Measurements from ENCODE around the gene SFTPD.
"Not testable (repeated sequence)": the region's sequence is repeated elsewhere in the genome, so short reads cannot be mapped to it uniquely, and the experiment has no call there.

The SFTPD gene

GRCh38 chr10:79925614-79926013 lies 23.3 kb downstream of the SFTPD start:
- H3K4me3 Mint-ChIP-seq: no peak overlapping the region

GRCh38 chr10:79923669-79924068 lies 25.2 kb downstream of the SFTPD start:
- H3K9me3 Mint-ChIP-seq: peaks cover 5% of the 10 kb centered on the region in 2 donors
- peaks cover 1 to 8% of the 10 kb centered on the region in 2 donors for H3K36me3 Mint-ChIP-seq
- DNase-seq (no peak), ATAC-seq (replicated peaks) (no peak)
- H3K27ac Mint-ChIP-seq: no peak overlapping the region
- no peaks in the 10 kb centered on the region for H3K4me1 Mint-ChIP-seq
- H3K27me3 Mint-ChIP-seq: peaks cover 0 to 7% of the 10 kb centered on the region in 2 donors
- no peak overlapping the region for H3K4me3 Mint-ChIP-seq

More at GRCh38 chr10:79925614-79926013, 23.3 kb downstream of the SFTPD start:
- Mint-ChIP-seq H3K9me3 (peaks cover 5% of the 10 kb centered on the region in 2 donors), H3K4me1 (peaks cover 6 to 7% of the 10 kb centered on the region in 2 donors), H3K27me3 (peaks cover 13 to 20% of the 10 kb centered on the region in 2 donors), H3K36me3 (peaks cover 1 to 8% of the 10 kb centered on the region in 2 donors), H3K27ac (peak overlapping the region; percentile 20)
- ATAC-seq (replicated peaks) (no peak), DNase-seq (no peak)

- Mint-ChIP-seq H3K27ac (no peak overlapping the region), H3K4me3 (no peak overlapping the region), H3K27me3 (peaks cover 0 to 7% of the 10 kb centered on the region in 2 donors), H3K4me1 (peaks cover 0 to 3% of the 10 kb centered on the region in 2 donors), H3K9me3 (peaks cover 5% of the 10 kb centered on the region in 2 donors), H3K36me3 (peaks cover 1 to 8% of the 10 kb centered on the region in 2 donors)
- ATAC-seq (replicated peaks) (no peak), DNase-seq (no peak)
Measured at GRCh38 chr10:79923145-79923544, 25.8 kb downstream of the SFTPD start.

GRCh38 chr10:79922011-79922412 lies 26.9 kb downstream of the SFTPD start:
- H3K36me3 Mint-ChIP-seq; DNase-seq; H3K4me1 Mint-ChIP-seq; H3K27ac Mint-ChIP-seq; H3K4me3 Mint-ChIP-seq; H3K27me3 Mint-ChIP-seq; ATAC-seq (replicated peaks); H3K9me3 Mint-ChIP-seq: not testable (repeated sequence)

- not testable (repeated sequence) for H3K4me3 Mint-ChIP-seq; H3K27ac Mint-ChIP-seq; H3K4me1 Mint-ChIP-seq; H3K36me3 Mint-ChIP-seq; H3K9me3 Mint-ChIP-seq; H3K27me3 Mint-ChIP-seq; DNase-seq; ATAC-seq (replicated peaks)
Measured at GRCh38 chr10:79915838-79916237, 33.1 kb downstream of the SFTPD start.

- H3K9me3 Mint-ChIP-seq; DNase-seq; H3K4me1 Mint-ChIP-seq; H3K4me3 Mint-ChIP-seq; H3K36me3 Mint-ChIP-seq; ATAC-seq (replicated peaks); H3K27ac Mint-ChIP-seq: not testable (repeated sequence)
- peaks cover 2 to 13% of the 10 kb centered on the region in 2 donors for H3K27me3 Mint-ChIP-seq
Measured at GRCh38 chr10:79914512-79914911, 34.4 kb downstream of the SFTPD start.

- Mint-ChIP-seq H3K4me1 (no peaks in the 10 kb centered on the region), H3K27me3 (peaks cover 17 to 23% of the 10 kb centered on the region in 2 donors), H3K9me3 (no peaks in the 10 kb centered on the region), H3K27ac (no peak overlapping the region), H3K36me3 (no peaks in the 10 kb centered on the region), H3K4me3 (no peak overlapping the region)
- ATAC-seq (replicated peaks) (no peak), DNase-seq (no peak)
Measured at GRCh38 chr10:79910836-79911235, 38.1 kb downstream of the SFTPD start.

GRCh38 chr10:79910344-79910743 lies 38.6 kb downstream of the SFTPD start:
- no peak for DNase-seq
- ATAC-seq (replicated peaks): no peak
- Mint-ChIP-seq H3K9me3 (no peaks in the 10 kb centered on the region), H3K36me3 (no peaks in the 10 kb centered on the region), H3K4me1 (peaks cover 2 to 3% of the 10 kb centered on the region in 2 donors), H3K4me3 (no peak overlapping the region), H3K27me3 (peaks cover 21 to 26% of the 10 kb centered on the region in 2 donors), H3K27ac (no peak overlapping the region)

GRCh38 chr10:79905322-79906314 lies 43.3 kb downstream of the SFTPD start:
- H3K4me1 Mint-ChIP-seq: peaks cover 8 to 13% of the 10 kb centered on the region in 2 donors
- H3K9me3 Mint-ChIP-seq: no peaks in the 10 kb centered on the region
- DNase-seq: no peak
- peak; percentile 53 to 60 for ATAC-seq (replicated peaks)
- no peaks in the 10 kb centered on the region for H3K36me3 Mint-ChIP-seq
- no peak overlapping the region for H3K27ac Mint-ChIP-seq
- H3K4me3 Mint-ChIP-seq: peak overlapping the region; percentile 87 to 91
- H3K27me3 Mint-ChIP-seq: peaks cover 50 to 52% of the 10 kb centered on the region in 2 donors

- H3K9me3 Mint-ChIP-seq: no peaks in the 10 kb centered on the region
- H3K4me3 Mint-ChIP-seq: peak overlapping the region; percentile 87 to 91
- H3K36me3 Mint-ChIP-seq: no peaks in the 10 kb centered on the region
- H3K4me1 Mint-ChIP-seq: peaks cover 8 to 13% of the 10 kb centered on the region in 2 donors
- ATAC-seq (replicated peaks) (peak; percentile 86 to 88), DNase-seq (peak; percentile 22)
- H3K27me3 Mint-ChIP-seq: peaks cover 52 to 53% of the 10 kb centered on the region in 2 donors
- H3K27ac Mint-ChIP-seq: peak overlapping the region; percentile 75
Measured at GRCh38 chr10:79904671-79905321, 44.1 kb downstream of the SFTPD start.

GRCh38 chr10:79901571-79901970 lies 47.3 kb downstream of the SFTPD start:
- not testable (repeated sequence) for ATAC-seq (replicated peaks); H3K4me3 Mint-ChIP-seq; H3K27ac Mint-ChIP-seq; H3K9me3 Mint-ChIP-seq; H3K36me3 Mint-ChIP-seq; DNase-seq
- peaks cover 8 to 13% of the 10 kb centered on the region in 2 donors for H3K4me1 Mint-ChIP-seq
- peaks cover 43 to 44% of the 10 kb centered on the region in 2 donors for H3K27me3 Mint-ChIP-seq

GRCh38 chr10:79898597-79899325 lies 50.1 kb downstream of the SFTPD start:
- H3K27ac Mint-ChIP-seq: no peak overlapping the region
- H3K4me3 Mint-ChIP-seq: no peak overlapping the region
- peaks cover 0 to 1% of the 10 kb centered on the region in 2 donors for H3K4me1 Mint-ChIP-seq
- no peaks in the 10 kb centered on the region for H3K9me3 Mint-ChIP-seq
- H3K27me3 Mint-ChIP-seq: peaks cover 26 to 29% of the 10 kb centered on the region in 2 donors
- ATAC-seq (replicated peaks): no peak
- DNase-seq: no peak
- no peaks in the 10 kb centered on the region for H3K36me3 Mint-ChIP-seq

GRCh38 chr10:79892896-79893295 lies 56.0 kb downstream of the SFTPD start:
- H3K27ac Mint-ChIP-seq; H3K4me1 Mint-ChIP-seq; H3K9me3 Mint-ChIP-seq; ATAC-seq (replicated peaks); H3K4me3 Mint-ChIP-seq; DNase-seq; H3K36me3 Mint-ChIP-seq: not testable (repeated sequence)
- H3K27me3 Mint-ChIP-seq: peaks cover 19 to 20% of the 10 kb centered on the region in 2 donors

GRCh38 chr10:79890469-79890868 lies 58.4 kb downstream of the SFTPD start:
- H3K27ac Mint-ChIP-seq: no peak overlapping the region
- H3K4me1 Mint-ChIP-seq: peaks cover 5 to 9% of the 10 kb centered on the region in 2 donors
- peaks cover 19 to 28% of the 10 kb centered on the region in 2 donors for H3K27me3 Mint-ChIP-seq
- ATAC-seq (replicated peaks) (no peak), DNase-seq (no peak)
- no peaks in the 10 kb centered on the region for H3K9me3 Mint-ChIP-seq
- H3K36me3 Mint-ChIP-seq: no peaks in the 10 kb centered on the region
- no peak overlapping the region for H3K4me3 Mint-ChIP-seq

Data from stimulated activated naive B cell treated with anti-CD40 and anti-IgM and Interleukin-4, amounts not matched to agents 10 μg/mL and 1 μg/mL and 100 μg/mL, for 72 hours (primary cell).